ENCODE data around the gene DENND1A.
A peak's percentile ranks its signal among the peaks of the same experiment; 100 is the strongest.

DENND1A gene

GRCh38 chr9:123561046-123561445, 368.9 kb downstream of the DENND1A start:
- DNase-seq = no peak

DNA sequence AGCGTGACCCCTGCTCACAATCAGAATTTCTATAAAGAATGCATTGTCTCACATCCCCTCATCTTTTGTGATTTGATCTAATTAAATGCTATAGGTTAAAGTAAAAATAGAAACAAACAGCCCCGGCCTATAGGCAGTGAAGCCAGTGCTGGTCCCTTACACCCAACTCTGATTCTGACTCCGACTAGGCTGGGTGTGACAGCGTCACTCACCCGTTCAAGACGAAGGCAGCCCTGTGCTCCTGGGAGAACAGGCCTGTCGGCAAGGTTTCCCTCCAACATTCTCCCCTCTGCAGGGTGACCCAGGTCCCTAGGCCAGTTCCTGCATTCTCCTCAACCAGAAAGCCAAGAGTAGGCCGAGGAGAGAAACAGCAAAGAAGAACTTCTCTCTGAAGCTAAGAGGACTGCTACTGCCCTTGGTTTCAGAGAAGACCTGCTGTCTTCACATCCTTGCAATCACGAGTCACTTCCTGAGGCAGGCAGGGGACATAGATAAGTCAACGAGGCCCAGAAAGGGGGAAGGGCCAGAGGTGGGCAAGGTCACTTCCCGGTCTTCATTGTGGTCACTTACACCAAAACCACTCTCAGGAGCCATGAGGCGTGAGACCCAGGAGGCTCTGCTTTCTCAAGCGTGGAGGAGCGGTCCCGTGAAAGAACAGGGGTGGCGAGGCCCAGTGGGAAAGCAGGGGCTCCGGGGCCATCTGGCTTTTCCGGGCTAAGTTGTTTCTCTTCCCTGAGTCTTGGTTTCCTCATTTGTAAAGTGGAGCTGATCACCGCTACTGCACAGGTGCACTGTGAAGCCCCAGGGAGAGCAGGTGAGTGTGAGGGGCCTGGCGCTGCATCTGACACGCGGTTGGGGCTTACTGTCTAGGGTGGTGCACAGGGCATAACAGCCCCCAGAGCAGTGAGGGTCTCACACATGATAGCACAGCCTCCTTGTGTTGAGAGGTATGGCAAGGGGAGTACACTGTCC, 373.2 kb downstream of the DENND1A start:
- no peak for DNase-seq

DNA sequence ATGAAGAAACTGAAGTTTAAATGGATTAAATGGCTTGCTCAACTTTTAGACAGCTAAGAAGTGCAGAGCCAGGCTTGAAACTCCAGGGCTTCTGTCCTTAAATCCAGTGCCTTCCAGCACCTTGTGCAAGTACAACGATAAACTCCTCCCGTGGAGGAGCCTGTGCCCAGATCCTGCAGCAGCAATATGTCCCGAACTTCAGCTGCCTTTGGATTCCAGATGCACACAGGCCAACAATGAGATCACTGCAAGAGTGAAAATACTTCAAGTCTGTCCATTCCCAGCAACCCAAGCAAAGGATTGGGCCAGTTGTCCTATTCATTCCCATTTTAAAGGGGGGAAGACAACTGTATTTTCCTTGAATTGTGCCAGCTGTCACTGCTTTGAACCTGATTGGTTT, 374.3 kb downstream of the DENND1A start:
- no peak for DNase-seq

- no peak for DNase-seq
Measured at GRCh38 chr9:123552530-123552929, 377.4 kb downstream of the DENND1A start.

GRCh38 chr9:123551734-123552133, 378.2 kb downstream of the DENND1A start:
- DNase-seq = no peak

DNA sequence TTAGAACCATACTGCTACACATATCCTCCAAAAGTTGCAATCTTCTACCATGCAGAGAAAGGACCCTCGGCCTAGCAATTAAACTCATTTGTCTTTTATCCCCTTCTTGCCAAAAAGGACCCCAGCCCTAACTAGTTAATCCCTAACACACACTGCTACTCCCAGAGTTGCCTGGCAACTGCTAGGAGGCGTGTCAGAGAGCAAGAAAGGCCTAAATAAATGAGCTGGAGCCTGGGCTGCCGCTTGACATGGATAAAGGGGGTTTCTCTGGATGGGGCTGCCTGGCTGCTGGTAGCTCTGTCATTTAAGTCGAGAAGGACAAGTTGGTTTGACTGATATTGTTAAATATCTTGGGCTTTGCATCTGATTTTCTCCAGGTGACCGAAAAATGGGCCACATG, 379.1 kb downstream of the DENND1A start:
- no peak for DNase-seq

DNA sequence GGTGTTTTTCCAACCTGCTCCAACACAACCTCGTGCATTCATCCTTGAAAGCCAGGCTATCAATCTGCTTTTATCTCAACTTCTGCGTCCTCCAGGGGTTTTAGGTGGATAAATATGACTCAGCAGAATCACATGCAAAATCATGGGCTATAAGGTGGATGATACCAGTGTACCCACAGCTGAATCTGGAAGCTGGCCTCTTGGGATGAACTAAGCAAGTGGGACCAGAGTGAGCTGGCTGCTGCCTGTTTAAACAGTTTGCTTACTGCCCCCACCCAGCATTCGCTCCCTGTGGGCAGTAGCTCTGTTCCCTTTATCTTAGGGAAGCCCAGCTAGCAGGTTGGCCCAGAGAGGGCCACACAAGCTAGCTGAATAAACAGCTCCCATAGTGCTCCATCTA, 379.9 kb downstream of the DENND1A start:
- DNase-seq = peak; percentile 17 to 60 (median 54)

DNA sequence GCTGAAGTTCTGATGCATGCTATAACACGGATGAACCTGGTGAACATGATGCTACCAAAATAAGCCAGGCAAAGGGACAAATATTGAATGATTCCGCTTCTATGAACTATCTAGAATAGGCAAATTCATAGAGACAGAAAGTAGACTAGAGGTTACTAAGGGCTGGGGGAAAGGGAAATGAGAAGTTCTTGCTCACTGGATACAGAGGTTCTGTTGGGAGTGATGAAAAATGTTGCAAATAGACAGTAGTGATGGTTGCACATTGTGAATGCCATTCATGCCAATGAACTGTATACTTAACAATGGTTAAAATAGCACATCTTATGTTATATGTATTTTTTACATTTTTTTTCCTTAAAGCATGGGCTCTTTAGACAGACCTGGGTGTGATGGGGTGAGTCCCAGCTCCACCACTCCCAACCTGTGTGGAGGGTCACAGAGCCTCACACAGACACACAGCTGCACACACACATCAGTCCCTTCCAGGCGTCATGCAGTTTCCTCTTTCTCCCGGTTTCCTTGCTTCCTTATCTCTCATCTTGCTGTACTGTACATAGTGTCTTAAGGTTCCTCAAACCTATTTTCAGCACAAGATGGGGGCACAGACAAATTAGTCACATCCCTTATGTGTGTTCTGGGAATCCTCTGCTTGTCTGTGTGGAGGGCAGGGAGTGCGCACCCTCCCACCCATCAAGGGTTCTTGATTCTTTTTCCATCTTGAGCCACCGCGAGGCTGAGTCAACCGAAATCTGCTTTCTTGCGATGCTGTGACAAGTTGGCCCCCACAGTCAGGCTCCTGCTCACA, 381.0 kb downstream of the DENND1A start:
- DNase-seq = peak; percentile 81 to 94 (median 88)

GRCh38 chr9:123544007-123544827, 385.7 kb downstream of the DENND1A start:
- peak; percentile 50 to 71 (median 62) for DNase-seq

GRCh38 chr9:123543492-123543891, 386.4 kb downstream of the DENND1A start:
- DNase-seq = no peak

GRCh38 chr9:123542435-123543225, 387.3 kb downstream of the DENND1A start:
- DNase-seq = no peak

- no peak for DNase-seq
Measured at GRCh38 chr9:123541411-123541810, 388.5 kb downstream of the DENND1A start.

DNA sequence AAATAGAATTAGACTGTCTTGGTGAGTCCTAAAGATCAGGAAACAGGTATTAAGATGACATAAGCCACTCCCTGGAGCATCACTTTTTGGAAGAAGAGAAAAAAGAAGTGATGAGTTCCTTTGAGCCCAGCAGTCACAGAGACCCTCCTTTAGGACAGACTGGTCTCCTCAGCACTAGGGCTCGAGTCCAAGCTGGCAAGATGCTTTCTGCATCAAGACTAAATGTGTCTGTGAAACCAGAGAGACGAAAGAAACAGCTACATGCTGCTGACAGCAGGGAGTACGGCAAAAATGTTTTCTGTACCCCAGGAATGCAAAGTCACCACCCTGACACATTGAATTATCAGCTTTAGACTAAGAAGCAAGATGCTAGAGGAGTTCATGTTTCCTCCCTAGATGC, 389.5 kb downstream of the DENND1A start:
- DNase-seq = no peak

- no peak for DNase-seq
Measured at GRCh38 chr9:123537809-123538208, 392.1 kb downstream of the DENND1A start.

DNA sequence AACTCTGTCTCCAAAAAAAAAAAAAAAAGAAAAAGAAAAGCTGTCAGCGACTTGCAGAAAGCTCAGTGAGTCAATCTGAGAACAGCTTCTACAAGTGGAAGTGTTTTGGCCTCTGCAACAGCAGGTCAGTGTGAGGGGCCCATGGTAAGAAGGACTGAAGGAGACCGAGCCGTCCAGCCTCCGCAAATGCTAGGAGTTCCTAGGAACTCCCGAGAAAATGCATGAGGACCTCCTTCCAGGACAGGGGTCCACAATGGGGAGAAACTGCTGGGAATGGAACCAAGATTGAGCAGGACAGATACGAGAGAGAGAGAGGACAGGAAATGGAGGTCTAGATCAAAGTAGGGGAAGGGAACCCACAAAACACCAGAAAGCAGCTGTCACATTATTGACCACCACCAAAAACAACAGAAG, 393.5 kb downstream of the DENND1A start:
- DNase-seq = no peak

DNA sequence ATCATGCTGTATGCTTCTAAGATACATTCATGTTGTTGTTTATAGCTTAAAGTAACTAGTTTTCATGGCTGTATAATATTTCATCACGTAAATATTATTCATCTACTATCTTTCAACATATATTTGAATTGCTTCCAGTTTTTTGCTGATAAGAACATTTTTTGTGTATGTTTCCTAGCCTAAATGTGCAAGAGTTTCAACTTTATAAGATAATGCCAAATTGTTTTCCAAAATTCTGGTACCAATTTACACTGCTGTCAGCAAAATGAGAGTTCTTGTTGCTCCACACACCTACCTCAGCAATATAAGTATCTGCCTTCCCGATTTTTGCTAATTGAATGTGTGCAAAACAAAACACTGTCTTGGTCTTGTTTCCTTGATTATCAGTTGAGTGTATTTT, 395.6 kb downstream of the DENND1A start:
- no peak for DNase-seq

DNA sequence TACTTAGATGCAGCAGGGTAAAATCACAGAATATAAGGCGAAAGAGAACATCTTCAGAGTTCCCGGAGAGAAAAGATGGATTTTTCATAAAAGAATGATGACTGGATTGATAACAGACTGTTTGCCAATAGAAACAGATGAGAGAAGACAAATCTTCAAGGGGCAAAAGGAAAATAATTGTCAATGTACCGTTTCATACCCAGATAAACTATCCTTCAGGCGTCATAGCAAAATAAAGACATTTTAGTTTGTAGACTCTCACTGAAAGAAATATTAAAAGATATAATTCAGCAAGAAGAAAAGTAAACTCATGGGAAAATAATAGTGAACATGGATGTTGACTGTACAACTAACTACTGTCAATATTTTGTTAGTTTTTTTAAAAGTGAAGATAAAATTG, 399.7 kb downstream of the DENND1A start:
- DNase-seq = no peak

GRCh38 chr9:123528501-123528900, 401.4 kb downstream of the DENND1A start:
- peak; percentile 29 to 66 (median 56) for DNase-seq

DNA sequence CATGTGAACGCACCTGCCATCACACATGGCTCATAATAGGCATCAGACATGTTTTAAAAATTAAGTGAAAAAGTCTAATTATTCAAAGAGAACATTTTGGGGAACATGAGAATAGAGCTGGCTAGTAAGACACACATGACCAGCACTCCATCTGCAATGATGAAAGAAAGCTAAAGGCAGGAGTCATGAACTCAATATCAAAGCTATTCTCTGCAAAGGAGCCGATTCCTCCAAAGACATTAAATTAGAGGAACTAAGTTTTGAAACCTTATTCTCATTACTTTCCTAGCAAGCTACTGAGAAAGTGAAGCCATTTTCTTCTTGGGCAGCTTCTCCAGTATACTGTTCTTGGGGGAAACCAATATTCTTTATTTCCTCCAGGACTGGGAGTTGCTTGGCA, 401.9 kb downstream of the DENND1A start:
- peak; percentile 50 to 83 (median 68) for DNase-seq

- no peak for DNase-seq
Measured at GRCh38 chr9:123525957-123526356, 404.0 kb downstream of the DENND1A start.

DNA sequence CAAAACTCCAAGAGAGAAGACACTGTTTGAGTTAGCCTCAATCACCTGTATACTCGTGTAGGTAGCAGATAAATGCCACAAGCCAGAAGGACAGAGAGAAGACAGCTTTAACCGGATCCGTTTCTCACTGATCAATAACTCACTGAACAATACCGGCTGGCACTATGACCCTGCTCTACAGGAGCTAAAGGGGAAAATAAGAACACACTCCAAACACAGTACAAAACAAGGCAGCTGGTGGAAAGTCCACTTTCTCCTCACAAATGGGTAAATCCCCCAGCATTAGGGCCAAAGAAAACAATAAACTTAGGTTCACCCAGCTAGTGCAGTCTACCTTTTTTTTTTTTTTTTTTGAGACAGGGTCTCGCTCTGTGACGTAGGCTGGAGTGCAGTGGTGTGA, 404.5 kb downstream of the DENND1A start:
- DNase-seq = no peak

DNA sequence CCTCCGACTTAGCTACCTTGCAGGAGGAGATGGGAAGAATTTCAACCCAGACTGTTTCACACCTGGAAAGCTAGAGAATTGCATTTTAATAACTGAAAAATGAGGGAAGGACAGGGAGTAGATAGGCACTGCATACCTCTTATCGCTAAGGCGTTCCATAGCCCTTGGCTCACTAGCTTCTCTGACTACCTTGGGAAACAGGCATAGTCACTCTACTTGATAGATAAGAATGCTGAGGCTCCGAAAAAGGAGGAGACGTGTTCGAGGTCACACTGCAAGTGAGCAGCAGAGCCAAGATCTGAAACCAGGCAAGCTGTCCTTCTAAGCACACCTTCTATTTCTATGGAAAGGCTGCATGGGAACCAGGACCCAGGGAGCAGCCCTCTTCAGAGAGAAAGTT, 405.1 kb downstream of the DENND1A start:
- no peak for DNase-seq

All from suppressor macrophage (primary cell).